NCI-H82 treated with DMSO at 0.1 percent for 48 hours (cell line): ENCODE data around the gene HEXIM1.

ENCODE experiments used
- DNase-seq: peaks from one replicate; lab custom pipeline; 2025; ENCODE audit not compliant: unreplicated experiment; lab: John Stamatoyannopoulos, UW

Gene HEXIM1

GRCh38 chr17:45144199-45145034, 3.9 kb upstream of the HEXIM1 start:
- DNase-seq = no peak

- no peak for DNase-seq
Observed at GRCh38 chr17:45145035-45145389, 3.3 kb upstream of the HEXIM1 start.

GRCh38 chr17:45146166-45146565, 2.1 kb upstream of the HEXIM1 start:
- no peak for DNase-seq

GRCh38 chr17:45146592-45146889, 1.7 kb upstream of the HEXIM1 start:
- DNase-seq = no peak

DNA sequence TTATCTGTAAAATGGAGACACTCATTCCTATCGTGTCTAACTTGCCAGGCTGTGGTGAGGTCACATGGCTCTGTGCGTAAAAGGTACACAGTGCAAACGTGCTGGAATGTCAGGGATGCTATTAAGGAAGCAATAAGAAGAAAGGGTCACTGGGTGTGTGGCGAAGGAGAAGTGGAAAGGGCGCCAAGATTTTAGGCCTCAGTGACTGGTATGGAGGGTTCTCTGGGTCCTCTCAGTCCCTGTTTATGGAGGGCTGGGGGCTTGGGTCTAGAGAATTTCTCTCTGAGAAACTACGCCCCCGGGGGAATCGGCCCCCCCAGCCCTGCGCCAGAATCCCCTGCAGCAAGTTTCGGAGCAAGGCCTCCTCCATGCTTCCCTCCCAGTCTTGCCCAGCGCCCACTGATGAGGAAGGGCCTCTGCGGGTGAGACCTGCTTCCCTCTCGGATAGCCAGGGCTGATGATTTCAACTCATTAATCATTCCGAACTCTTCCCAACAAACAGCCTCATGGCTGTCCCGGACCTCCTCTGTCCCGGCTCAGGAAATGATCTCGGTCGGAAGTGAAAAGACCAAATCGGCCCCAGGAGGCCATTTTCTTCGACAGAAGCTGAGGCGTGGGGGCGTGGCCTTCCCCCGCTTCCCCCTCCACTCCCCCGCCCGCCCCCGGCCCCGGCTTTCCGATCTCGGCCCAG, 1.2 kb upstream of the HEXIM1 start:
- DNase-seq = peak; percentile 78

DNA sequence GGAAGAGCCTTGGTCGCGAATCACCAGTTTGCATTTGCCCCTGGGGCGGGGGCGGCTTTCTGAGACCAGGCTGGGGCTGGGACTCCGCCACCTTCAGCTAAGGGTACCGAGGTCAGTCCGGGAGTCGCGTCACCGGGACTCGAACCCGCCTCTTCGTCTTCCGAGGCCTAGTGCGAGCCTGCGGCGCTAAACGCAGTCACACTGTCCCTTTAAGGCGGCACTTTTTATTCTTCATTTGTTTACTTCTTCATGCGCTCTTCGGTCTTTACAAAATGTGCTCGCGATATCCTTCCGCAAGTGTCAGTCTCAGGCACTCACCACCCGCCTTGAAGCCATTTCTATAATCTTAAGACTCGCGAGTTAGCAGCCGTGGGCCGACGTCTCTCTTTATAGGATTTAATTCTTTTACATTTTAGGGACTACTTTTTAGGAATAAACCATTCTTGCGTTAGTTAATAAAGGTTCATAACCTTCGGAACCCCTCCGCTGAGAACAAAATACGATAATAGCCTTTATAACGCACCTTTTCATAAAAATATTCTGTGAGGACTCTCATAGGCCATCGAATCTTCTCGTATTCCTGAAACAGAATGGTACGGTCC, 593 bp upstream of the HEXIM1 start:
- peak; percentile 94 for DNase-seq

- DNase-seq = peak; percentile 77
Observed at GRCh38 chr17:45149037-45149668, 878 bp downstream of the HEXIM1 start.

GRCh38 chr17:45149669-45150664, 1.7 kb downstream of the HEXIM1 start:
- DNase-seq = no peak

GRCh38 chr17:45150911-45151809, 2.9 kb downstream of the HEXIM1 start:
- DNase-seq = no peak

- DNase-seq = no peak
Observed at GRCh38 chr17:45155029-45155428, 6.8 kb downstream of the HEXIM1 start.

DNA sequence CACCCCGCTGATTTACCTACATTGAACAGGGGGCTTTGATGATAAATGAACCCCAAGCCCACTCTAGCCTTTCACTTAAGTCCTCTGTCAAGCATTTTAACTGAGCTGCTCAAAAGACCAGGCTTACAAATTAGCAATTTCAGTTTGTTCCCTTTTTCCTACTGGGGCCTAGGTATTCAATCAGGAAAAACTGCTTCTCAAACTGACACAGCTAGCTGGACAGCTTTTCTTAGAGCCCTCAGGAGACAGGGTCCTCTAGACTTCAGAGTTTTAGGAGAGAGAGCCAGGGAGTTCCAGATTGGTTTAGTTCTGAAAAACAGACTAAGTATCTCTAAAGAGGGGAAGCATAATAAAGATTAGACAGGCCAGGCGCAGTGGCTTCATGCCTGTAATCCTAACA, 7.2 kb downstream of the HEXIM1 start:
- DNase-seq = no peak

- no peak for DNase-seq
Observed at GRCh38 chr17:45156242-45156641, 8.0 kb downstream of the HEXIM1 start.

- peak; percentile 34 for DNase-seq
Observed at GRCh38 chr17:45160447-45161287, 12.4 kb downstream of the HEXIM1 start.

- DNase-seq = peak; percentile 100
Observed at GRCh38 chr17:45161288-45162024, 13.2 kb downstream of the HEXIM1 start, which contains the start of gene HEXIM2. Gene HEXIM2 (plus strand): TSS chr17:45161875. CDS start chr17:45162794, 919 bp downstream.

DNA sequence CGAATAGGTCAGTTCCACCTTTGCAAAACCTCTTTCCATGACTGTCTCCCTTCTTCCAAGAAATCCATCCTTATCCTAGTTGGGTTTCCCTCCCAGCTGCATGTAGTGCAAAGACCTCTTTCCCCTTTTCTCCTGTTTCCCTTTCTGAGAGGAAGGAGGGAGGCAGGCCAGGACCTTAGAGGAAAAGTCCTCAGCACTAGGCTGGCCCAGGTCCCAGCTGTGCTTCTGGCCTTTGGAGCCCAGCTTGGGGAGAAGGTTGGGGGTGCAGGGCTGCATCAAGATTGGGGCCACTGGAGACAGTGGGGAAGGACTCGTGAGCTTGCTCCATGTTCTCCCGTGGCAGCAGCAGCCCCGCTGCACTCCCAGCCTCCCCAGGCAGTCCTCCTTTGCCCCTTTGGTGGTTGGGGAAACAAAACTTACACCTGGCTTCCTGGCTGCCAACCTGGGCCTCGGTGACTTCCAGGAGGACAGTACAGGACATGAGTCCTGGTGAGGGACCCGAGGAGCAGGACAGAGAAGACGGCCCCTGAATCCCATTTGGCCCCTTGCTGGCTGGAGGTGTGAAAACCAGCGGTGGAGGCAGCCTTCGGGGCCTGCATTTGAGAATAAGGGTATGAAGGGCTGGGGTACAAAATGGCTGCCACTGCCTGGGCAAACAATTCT, 13.9 kb downstream of the HEXIM1 start:
- DNase-seq = no peak

DNA sequence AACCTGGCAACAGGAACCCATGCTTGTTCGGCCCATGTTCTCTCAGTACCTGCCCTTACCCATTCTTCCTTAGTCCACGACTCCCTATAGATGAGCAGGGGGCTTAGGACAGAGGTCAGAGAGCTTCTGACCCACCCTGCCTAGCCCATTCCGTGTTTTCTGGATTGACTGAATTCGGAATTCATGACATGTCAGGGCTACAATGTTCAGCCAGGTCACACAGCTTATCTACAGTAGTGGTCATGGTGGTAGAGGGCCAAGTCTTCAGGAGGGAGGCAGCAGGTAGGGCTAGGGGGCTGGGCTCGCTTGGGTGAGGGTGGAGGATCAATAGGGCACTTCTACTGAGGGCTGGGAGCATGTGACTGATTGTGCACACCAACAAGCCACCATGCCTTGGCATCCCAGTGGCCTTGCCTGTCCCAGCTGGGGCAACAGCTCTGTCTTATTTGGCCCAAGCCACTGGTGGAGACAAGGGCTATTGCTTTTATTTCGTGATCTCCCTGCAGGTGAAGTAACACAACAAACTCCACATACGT, 16.5 kb downstream of the HEXIM1 start:
- no peak for DNase-seq
